Activated T-cell treated with anti-CD3 and anti-CD28 coated beads, Interleukin-2, amount 50 U/mL, for 24 hours (primary cell): Measurements from ENCODE around the gene MYO7B.
A peak's percentile ranks its signal among the peaks of the same experiment; 100 is the strongest.

Experiments
- DNase-seq: peaks from one replicate; pipeline ENCODE4 v3.0.0-alpha.2; 2020
- H3K27ac Mint-ChIP-seq: 2 replicates; pipeline ENCODE4 v1.8.0; 2020; ENCODE audit warnings: mild to moderate bottlenecking, mixed read lengths
- H3K27me3 Mint-ChIP-seq: 2 replicates; pipeline ENCODE4 v1.8.0; 2020; ENCODE audit warnings: mixed read lengths
- H3K36me3 Mint-ChIP-seq: 2 replicates; pipeline ENCODE4 v1.8.0; 2020; ENCODE audit warnings: low read depth, mixed read lengths
- H3K4me1 Mint-ChIP-seq: 2 replicates; pipeline ENCODE4 v1.8.0; 2020; ENCODE audit warnings: low read depth, mixed read lengths
- H3K4me3 Mint-ChIP-seq: 2 replicates; pipeline ENCODE4 v1.8.0; 2020; ENCODE audit warnings: mild to moderate bottlenecking, moderate library complexity, mixed read lengths
- H3K9me3 Mint-ChIP-seq: 2 replicates; pipeline ENCODE4 v1.8.0; 2020; ENCODE audit warnings: mixed read lengths

The MYO7B gene

GRCh38 chr2:127580167-127581049, 44.9 kb downstream of the MYO7B start:
- H3K4me1 Mint-ChIP-seq = peaks cover 8% of the 10 kb centered on the region
- H3K4me3 Mint-ChIP-seq = no peak overlapping the region
- no peaks in the 10 kb centered on the region for H3K27me3 Mint-ChIP-seq
- no peaks in the 10 kb centered on the region for H3K36me3 Mint-ChIP-seq
- H3K27ac Mint-ChIP-seq = no peak overlapping the region
- no peak for DNase-seq
- no peaks in the 10 kb centered on the region for H3K9me3 Mint-ChIP-seq

DNA sequence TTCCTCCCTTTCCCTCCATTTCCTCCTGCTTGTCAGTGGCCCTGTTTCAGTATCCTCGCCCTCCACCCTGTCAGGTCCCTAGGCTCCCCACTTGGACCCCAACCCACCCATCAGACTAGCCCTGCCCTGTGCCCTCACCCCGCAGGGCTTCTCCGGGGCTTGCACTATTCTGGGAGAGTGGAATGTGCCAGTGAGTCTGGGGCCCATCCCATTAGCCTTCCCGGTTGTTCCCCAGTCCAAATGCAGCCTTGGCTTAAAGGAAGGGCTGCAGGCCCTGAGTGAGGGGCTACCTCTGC, 45.5 kb downstream of the MYO7B start:
- DNase-seq = no peak
- Mint-ChIP-seq H3K36me3 (no peaks in the 10 kb centered on the region), H3K4me1 (peaks cover 3% of the 10 kb centered on the region), H3K9me3 (no peaks in the 10 kb centered on the region), H3K27ac (no peak overlapping the region), H3K4me3 (no peak overlapping the region), H3K27me3 (peaks cover 1% of the 10 kb centered on the region)

DNA sequence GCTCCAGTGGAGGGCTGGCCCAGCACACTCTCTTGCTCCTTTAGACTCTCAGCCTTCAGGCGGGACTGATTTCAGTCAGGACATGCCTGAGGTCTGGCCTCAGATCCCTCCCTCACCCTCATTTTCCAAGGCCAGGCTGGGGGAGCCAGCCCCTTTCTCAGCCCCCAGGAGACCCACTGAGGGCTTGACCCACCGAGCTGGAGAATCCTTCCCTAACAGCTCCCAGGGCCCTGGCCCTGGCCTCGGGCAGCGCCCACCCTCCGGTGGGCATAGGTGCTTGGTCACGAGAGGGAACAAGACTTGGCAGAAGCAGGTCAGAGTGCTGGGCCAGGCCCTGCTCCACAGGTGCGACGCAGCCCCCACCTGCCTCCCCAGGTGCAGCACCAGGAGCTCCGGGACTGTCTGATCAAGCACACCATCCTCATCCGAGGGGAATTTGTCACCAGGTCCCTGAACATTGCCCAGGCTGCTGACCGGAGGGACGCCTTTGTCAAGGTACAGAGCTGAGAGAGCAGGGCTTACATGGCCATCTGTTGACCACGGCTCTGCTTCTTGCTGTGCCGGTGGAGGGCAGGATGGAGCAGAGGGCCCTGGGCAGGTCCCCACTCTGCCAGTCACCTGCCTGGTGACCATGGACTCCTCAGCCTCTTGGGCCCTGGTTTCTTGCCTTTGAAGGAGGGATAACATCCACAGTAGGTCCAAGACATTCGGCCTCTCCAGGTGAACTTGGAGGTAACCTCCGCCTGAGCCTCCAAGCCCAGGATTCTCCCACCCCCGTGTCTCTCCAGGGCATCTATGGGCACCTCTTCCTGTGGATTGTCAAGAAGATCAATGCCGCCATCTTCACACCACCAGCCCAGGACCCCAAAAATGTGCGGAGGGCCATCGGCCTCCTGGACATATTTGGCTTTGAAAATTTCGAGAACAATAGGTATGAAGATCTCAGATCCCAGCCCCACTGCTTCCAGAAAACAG, 46.3 kb downstream of the MYO7B start:
- no peak for DNase-seq
- no peaks in the 10 kb centered on the region for H3K36me3 Mint-ChIP-seq
- peaks cover 4% of the 10 kb centered on the region for H3K27me3 Mint-ChIP-seq
- H3K27ac Mint-ChIP-seq = no peak overlapping the region
- H3K4me3 Mint-ChIP-seq = no peak overlapping the region
- H3K4me1 Mint-ChIP-seq = no peaks in the 10 kb centered on the region
- H3K9me3 Mint-ChIP-seq = no peaks in the 10 kb centered on the region

- Mint-ChIP-seq H3K9me3 (no peaks in the 10 kb centered on the region), H3K36me3 (no peaks in the 10 kb centered on the region), H3K4me3 (no peak overlapping the region), H3K4me1 (no peaks in the 10 kb centered on the region), H3K27ac (no peak overlapping the region), H3K27me3 (peaks cover 4% of the 10 kb centered on the region)
- peak; percentile 20 for DNase-seq
These were observed 47.7 kb downstream of the MYO7B start for GRCh38 chr2:127582863-127583861.

- Mint-ChIP-seq H3K27ac (no peak overlapping the region), H3K4me1 (no peaks in the 10 kb centered on the region), H3K9me3 (no peaks in the 10 kb centered on the region), H3K27me3 (peaks cover 4% of the 10 kb centered on the region), H3K4me3 (no peak overlapping the region), H3K36me3 (no peaks in the 10 kb centered on the region)
- DNase-seq = peak; percentile 16
These were observed 48.6 kb downstream of the MYO7B start for GRCh38 chr2:127584047-127584446.

GRCh38 chr2:127584516-127585033, 49.1 kb downstream of the MYO7B start:
- no peak overlapping the region for H3K4me3 Mint-ChIP-seq
- no peaks in the 10 kb centered on the region for H3K36me3 Mint-ChIP-seq
- H3K27me3 Mint-ChIP-seq = peaks cover 4% of the 10 kb centered on the region
- peak; percentile 8 for DNase-seq
- H3K27ac Mint-ChIP-seq = no peak overlapping the region
- no peaks in the 10 kb centered on the region for H3K9me3 Mint-ChIP-seq
- H3K4me1 Mint-ChIP-seq = no peaks in the 10 kb centered on the region

GRCh38 chr2:127585270-127585807, 49.9 kb downstream of the MYO7B start:
- no peaks in the 10 kb centered on the region for H3K36me3 Mint-ChIP-seq
- no peak overlapping the region for H3K4me3 Mint-ChIP-seq
- peaks cover 4% of the 10 kb centered on the region for H3K27me3 Mint-ChIP-seq
- no peaks in the 10 kb centered on the region for H3K9me3 Mint-ChIP-seq
- H3K27ac Mint-ChIP-seq = no peak overlapping the region
- H3K4me1 Mint-ChIP-seq = no peaks in the 10 kb centered on the region
- no peak for DNase-seq

GRCh38 chr2:127586136-127586535, 50.7 kb downstream of the MYO7B start:
- Mint-ChIP-seq H3K27me3 (peaks cover 4% of the 10 kb centered on the region), H3K4me1 (no peaks in the 10 kb centered on the region)

DNA sequence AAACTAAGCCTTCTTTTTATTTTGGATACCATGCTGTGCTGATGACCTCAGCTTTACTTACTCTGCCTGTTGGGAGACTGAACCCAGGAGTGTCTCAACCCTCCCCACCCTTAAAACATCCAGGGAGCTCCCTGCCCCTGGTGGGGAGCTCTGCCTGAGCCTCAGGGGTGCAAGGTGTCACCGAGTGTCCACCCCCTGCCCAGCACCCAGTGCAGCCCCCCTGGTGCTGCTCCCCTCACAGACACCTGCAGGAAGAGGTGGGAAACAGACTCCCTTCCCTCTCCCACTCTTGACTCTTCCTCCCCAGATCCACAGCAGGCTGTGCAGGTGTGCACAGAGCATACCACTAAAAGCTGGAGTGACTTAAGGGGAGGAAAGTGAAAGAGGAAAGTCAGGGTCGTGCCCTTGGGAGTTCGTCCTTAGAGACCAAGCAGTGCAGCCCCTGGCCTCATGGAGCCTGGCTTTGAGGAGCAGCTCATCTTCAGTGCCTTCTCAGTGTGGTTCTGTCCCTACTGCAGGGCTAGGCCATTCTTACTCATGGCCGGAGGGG, 51.3 kb downstream of the MYO7B start:
- Mint-ChIP-seq H3K4me3 (no peak overlapping the region), H3K27ac (no peak overlapping the region), H3K36me3 (no peaks in the 10 kb centered on the region), H3K27me3 (peaks cover 4% of the 10 kb centered on the region), H3K9me3 (no peaks in the 10 kb centered on the region), H3K4me1 (no peaks in the 10 kb centered on the region)
- peak; percentile 8 for DNase-seq

More at GRCh38 chr2:127586136-127586535, 50.7 kb downstream of the MYO7B start:
- Mint-ChIP-seq H3K36me3 (no peaks in the 10 kb centered on the region), H3K9me3 (no peaks in the 10 kb centered on the region), H3K4me3 (no peak overlapping the region), H3K27ac (no peak overlapping the region)
- peak; percentile 9 for DNase-seq

- no peak overlapping the region for H3K4me3 Mint-ChIP-seq
- H3K27me3 Mint-ChIP-seq = peaks cover 4% of the 10 kb centered on the region
- H3K36me3 Mint-ChIP-seq = no peaks in the 10 kb centered on the region
- DNase-seq = peak; percentile 20
- H3K4me1 Mint-ChIP-seq = no peaks in the 10 kb centered on the region
- H3K27ac Mint-ChIP-seq = no peak overlapping the region
- no peaks in the 10 kb centered on the region for H3K9me3 Mint-ChIP-seq
These were observed 52.8 kb downstream of the MYO7B start for GRCh38 chr2:127588241-127588640.

DNA sequence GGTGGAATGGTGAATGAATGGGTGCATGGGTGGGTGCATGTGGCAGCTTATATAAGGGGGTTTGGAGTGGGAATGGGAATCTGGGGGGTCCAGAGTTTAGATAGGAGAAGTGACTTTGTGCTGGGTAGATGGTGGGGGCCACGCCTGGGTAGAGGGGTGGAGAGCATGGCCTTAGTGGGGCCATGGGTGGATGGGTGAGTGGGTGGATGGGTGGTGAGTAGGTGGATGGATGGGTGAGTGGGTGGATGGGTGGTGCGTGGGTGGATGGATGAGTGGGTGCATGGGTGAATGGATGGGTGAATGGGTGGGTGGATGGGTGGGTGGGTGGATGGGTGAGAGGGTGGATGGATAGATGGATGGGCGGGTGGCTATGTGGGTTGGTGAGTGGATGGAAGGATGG, 53.9 kb downstream of the MYO7B start:
- no peak overlapping the region for H3K4me3 Mint-ChIP-seq

DNA sequence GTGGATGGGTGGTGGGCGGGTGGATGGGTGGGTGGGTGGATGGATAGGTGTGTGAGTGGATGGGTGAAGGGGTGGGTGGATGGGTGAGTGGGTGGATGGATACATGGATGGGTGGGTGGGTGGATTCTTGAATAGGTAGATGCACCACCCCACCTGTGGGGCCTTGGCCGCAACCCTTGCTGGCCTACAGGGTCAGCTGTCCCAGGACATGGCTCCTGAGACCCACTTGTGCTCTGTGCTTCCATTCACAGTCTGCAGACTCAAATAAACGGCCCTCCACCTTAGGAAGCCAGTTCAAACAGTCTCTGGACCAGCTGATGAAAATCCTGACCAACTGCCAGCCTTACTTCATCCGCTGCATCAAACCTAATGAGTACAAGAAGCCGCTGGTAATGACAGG, 54.4 kb downstream of the MYO7B start:
- Mint-ChIP-seq H3K4me3 (no peak overlapping the region), H3K9me3 (no peaks in the 10 kb centered on the region), H3K36me3 (no peaks in the 10 kb centered on the region), H3K27me3 (peaks cover 4% of the 10 kb centered on the region), H3K27ac (no peak overlapping the region), H3K4me1 (no peaks in the 10 kb centered on the region)
- peak; percentile 14 for DNase-seq

More for the DNA sequence above, 53.9 kb downstream of the MYO7B start:
- no peaks in the 10 kb centered on the region for H3K9me3 Mint-ChIP-seq
- H3K36me3 Mint-ChIP-seq = no peaks in the 10 kb centered on the region
- peak; percentile 6 for DNase-seq
- H3K4me1 Mint-ChIP-seq = no peaks in the 10 kb centered on the region
- H3K27me3 Mint-ChIP-seq = peaks cover 4% of the 10 kb centered on the region
- no peak overlapping the region for H3K27ac Mint-ChIP-seq

GRCh38 chr2:127590386-127591190, 55.1 kb downstream of the MYO7B start:
- Mint-ChIP-seq H3K36me3 (no peaks in the 10 kb centered on the region), H3K27me3 (peaks cover 4% of the 10 kb centered on the region), H3K4me1 (no peaks in the 10 kb centered on the region), H3K4me3 (no peak overlapping the region), H3K27ac (no peak overlapping the region), H3K9me3 (no peaks in the 10 kb centered on the region)
- DNase-seq = peak; percentile 21
